Measurements from ENCODE around the gene ZNF333. TPM values are rescaled to one million over a fixed set of nuclear protein-coding genes. Genes with fewer than 3 reads are reported as not detected.
"Not testable (repeated sequence)": the region's sequence is repeated elsewhere in the genome, so short reads cannot be mapped to it uniquely, and the experiment has no call there.

ZNF333 gene
- total RNA-seq, 1 experiment from 2014 or later = 0.84 TPM

DNA sequence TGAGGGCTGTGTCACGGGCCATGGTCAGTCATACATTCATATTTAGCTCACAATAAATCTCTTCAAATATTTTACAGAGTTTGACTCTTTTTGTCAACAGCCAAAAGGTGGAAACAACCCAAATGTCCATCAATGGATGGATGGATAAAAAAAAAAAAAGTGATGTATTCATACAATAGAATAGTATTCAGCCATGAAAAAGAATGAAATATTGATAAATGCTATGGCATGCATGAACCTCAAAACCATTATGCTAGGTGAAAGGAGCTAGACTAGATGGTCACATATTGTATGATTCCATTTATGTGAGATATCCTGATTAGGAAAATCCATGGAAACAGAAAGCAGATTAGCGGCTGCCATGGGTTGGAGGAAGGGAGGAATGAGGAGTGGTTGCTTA lies 72.3 kb downstream of the ZNF333 start:
- in situ Hi-C loops (cut with HindIII; ENCODE audit: low pct_unique_long_range_greater_than_20kb, low sequenced_read_pairs) = no loop called here
- DNase-seq (ENCODE audit: low read depth) = no peak

DNA sequence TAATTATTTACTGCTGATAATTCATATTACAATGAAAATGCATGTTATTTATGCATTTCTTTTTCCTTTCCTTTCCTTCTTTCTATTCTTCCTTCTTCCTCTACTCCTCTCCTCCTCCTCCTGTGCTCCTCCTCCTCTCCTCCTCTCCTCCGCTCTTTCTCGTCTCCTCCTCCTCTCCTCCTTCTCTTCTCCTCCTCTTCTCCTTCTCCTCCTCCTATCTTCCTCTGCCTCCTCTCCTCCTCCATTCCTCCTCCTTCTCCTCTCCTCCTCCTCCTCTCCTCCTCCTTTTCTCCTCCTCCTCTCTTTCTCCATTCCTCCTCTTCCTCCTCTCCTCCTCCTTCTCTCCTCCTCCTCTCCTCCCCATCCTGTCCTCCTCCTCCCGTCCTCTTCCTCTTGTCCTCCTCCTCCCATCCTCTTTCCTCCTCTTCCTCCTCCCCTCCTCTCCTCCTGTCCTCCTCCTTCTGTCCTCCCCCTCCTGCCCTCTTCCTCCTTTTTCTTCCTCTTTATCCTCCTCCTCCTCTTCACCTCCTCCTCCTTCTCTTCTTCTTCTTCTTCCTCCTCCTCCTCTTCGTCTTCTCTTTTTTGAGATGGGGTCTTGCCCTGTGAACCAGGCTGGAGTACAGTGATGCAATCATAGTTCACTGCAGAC lies 73.8 kb downstream of the ZNF333 start:
- in situ Hi-C loops (cut with HindIII; ENCODE audit: low pct_unique_long_range_greater_than_20kb, low sequenced_read_pairs) = no loop called here
- DNase-seq (ENCODE audit: low read depth) = no peak

DNA sequence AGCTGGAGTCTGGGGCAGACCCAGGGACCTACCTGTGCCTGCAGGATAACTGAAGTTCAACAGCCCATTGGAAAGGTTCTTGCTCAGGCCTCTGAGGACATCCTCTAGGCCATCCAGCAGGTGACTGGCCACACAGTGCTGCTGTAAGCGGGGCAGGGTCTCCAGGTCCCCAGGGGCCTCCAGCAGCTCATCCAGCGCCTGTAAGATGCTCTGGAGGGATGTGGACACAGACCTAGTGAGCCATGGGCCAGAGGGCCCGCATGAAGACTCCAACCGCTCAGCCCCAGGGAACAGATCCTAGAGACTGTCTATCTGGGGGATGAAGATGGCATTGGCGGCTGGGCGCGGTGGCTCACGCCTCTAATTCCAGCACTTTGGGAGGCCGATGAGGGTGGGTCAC lies 74.6 kb downstream of the ZNF333 start:
- DNase-seq (ENCODE audit: low read depth) = no peak
- in situ Hi-C loops (cut with HindIII; ENCODE audit: low pct_unique_long_range_greater_than_20kb, low sequenced_read_pairs) = no loop called here

- DNase-seq (ENCODE audit: low read depth); in situ Hi-C loops (cut with HindIII; ENCODE audit: low pct_unique_long_range_greater_than_20kb, low sequenced_read_pairs): not testable (repeated sequence)
These were observed 75.6 kb downstream of the ZNF333 start for GRCh38 chr19:14765403-14765802.

DNA sequence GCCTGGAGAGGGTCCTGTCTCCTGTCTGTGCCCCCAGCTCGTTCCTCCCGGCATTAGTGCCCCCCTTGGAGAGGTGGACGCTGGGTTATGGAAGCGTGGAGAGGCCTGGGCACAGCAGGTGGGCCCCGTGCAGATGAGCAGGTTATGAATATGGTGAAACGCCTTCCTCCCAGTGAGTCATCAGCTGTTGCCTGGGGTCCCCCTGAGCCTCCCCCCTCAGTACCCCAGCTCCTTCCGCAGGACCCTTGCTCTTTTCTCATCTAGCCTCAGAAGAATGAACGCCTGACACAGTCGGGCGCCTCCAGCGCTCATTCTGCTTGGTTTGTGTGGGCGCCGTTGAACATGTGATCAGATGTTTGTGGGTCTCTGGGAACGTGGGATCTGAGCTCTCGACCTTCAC lies 76.0 kb downstream of the ZNF333 start:
- in situ Hi-C loops (cut with HindIII; ENCODE audit: low pct_unique_long_range_greater_than_20kb, low sequenced_read_pairs); DNase-seq (ENCODE audit: low read depth): not testable (repeated sequence)

DNA sequence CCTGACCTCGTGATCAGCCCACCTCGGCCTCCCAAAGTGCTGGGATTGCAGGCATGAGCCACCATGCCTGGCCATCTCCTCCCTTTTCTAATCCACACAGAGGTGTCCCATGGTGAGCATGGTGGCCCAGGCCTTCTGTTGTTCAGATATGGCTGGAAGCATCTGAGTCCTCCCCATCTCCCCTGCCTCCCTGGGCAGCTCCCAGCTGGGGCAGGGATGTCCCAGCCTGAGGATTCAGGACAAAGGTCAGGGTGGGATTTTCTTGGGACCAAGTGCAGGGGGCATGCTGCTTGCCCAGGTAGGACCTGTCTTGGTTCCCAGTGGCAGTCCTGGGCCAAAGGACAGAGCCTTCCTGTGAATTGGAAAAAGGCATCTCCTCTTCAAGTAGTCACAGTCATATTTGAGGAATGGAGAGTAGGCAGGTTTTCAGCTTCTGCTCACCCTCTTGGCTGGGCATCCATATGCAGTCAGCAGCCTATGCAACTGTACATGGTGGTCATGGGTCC lies 77.7 kb downstream of the ZNF333 start:
- in situ Hi-C loops (cut with HindIII; ENCODE audit: low pct_unique_long_range_greater_than_20kb, low sequenced_read_pairs) = no loop called here
- DNase-seq (ENCODE audit: low read depth) = no peak

GRCh38 chr19:14768001-14768400 lies 78.2 kb downstream of the ZNF333 start:
- no peak for DNase-seq (ENCODE audit: low read depth)
- in situ Hi-C loops (cut with HindIII; ENCODE audit: low pct_unique_long_range_greater_than_20kb, low sequenced_read_pairs) = no loop called here

- in situ Hi-C loops (cut with HindIII; ENCODE audit: low pct_unique_long_range_greater_than_20kb, low sequenced_read_pairs) = no loop called here
- DNase-seq (ENCODE audit: low read depth) = no peak
These were observed 79.4 kb downstream of the ZNF333 start for GRCh38 chr19:14769201-14769600.

- no peak for DNase-seq (ENCODE audit: low read depth)
- in situ Hi-C loops (cut with HindIII; ENCODE audit: low pct_unique_long_range_greater_than_20kb, low sequenced_read_pairs) = no loop called here
These were observed 80.3 kb downstream of the ZNF333 start for GRCh38 chr19:14770136-14770535.

GRCh38 chr19:14770944-14771839 lies 81.3 kb downstream of the ZNF333 start:
- DNase-seq (ENCODE audit: low read depth) = no peak
- in situ Hi-C loops (cut with HindIII; ENCODE audit: low pct_unique_long_range_greater_than_20kb, low sequenced_read_pairs) = no loop called here

GRCh38 chr19:14772467-14772866 lies 82.6 kb downstream of the ZNF333 start:
- no peak for DNase-seq (ENCODE audit: low read depth)
- in situ Hi-C loops (cut with HindIII; ENCODE audit: low pct_unique_long_range_greater_than_20kb, low sequenced_read_pairs) = no loop called here

DNA sequence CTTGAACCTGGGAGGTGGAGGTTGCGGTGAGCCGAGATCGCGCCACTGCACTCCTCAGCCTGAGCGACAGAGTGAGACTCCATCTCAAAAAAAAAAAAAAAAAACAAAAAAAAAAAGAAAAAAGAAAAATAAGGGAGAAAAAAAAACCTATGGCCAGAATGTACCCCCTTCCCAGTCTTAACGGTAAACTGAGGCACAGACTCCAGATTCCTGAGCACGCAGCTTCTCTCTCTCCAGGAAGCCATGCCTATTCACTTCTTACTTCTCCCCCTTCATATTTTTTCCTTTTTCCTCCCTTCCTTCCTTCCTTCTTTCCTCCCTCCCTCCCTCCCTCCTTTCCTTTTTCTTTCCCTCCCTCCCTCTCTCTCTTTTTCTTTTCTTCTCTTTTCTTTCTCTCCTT lies 83.1 kb downstream of the ZNF333 start:
- no peak for DNase-seq (ENCODE audit: low read depth)
- in situ Hi-C loops (cut with HindIII; ENCODE audit: low pct_unique_long_range_greater_than_20kb, low sequenced_read_pairs) = no loop called here

GRCh38 chr19:14773722-14774121 lies 83.9 kb downstream of the ZNF333 start:
- in situ Hi-C loops (cut with HindIII; ENCODE audit: low pct_unique_long_range_greater_than_20kb, low sequenced_read_pairs); DNase-seq (ENCODE audit: low read depth): not testable (repeated sequence)

DNA sequence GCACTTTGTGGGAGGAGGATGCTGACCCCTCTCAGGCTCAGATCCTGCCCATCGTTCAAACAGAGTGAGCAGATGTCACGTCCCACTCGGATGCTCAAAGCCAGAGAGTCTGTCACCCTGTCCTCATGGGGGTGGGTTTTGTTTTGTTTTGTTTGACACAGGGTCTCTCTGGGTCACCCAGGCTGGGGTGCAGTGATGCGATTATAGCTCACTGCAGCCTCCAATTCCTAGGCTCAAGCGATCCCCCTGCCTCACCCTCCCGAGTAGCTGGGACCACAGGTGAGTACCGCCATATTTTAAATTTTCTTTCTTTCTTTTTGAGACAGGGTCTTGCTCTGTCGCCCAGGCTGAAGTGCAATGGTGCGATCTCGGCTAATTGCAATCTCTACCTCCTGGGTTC lies 84.5 kb downstream of the ZNF333 start:
- in situ Hi-C loops (cut with HindIII; ENCODE audit: low pct_unique_long_range_greater_than_20kb, low sequenced_read_pairs) = no loop called here
- no peak for DNase-seq (ENCODE audit: low read depth)

- in situ Hi-C loops (cut with HindIII; ENCODE audit: low pct_unique_long_range_greater_than_20kb, low sequenced_read_pairs); DNase-seq (ENCODE audit: low read depth): not testable (repeated sequence)
These were observed 85.5 kb downstream of the ZNF333 start for GRCh38 chr19:14775326-14775725.

DNA sequence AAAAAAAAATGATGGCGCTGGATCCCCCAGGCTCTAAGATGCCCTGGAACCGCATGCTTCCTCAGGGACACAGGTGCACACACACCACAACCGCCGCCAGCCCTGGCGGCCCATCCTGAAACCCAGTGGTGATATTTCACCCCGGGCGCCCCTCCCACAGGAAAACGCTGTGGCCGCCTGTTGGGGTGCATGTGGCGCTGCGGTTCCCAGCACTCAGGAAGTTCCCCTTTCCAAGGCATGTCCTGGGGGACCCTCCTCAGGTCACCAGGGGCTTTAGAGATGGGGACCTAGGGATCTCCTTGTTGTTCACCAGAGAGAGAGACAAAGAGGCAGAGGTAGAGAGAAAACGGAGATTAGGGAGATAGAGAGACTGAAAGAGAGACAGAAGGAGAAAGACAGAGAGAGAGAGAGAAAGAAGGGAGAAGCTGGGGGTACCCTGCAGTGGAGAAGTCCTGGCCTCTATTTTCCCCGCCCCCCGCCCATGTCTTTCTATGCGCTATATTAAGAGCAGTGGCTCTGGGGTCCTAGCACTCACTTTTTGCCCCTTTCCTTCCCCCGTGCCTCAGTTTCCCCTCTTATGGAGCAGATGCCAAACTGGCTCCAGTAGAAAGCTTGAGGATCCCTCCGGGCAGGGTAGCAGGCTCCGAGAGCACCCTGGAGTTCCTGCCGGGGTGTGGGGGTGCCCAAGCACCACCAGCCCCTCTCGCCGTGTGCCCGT lies 86.2 kb downstream of the ZNF333 start:
- in situ Hi-C loops (cut with HindIII; ENCODE audit: low pct_unique_long_range_greater_than_20kb, low sequenced_read_pairs) = no loop called here
- DNase-seq (ENCODE audit: low read depth) = no peak

DNA sequence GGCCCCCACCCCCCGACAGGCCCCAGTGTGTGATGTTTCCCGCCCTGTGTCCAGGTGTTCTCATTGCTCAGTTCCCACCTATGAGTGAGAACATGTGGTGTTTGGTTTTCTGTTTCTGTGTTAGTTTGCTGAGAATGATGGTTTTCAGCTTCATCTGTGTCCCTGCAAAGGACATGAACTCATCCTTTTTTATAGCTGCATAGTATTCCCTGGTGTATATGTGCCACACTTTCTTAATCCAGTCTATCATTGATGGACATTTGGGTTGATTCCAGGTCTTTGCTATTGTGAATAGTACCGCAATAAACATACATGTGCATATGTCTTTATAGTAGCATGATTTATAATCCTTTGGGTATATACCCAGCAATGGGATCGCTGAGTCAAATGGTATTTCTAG lies 87.8 kb downstream of the ZNF333 start:
- DNase-seq (ENCODE audit: low read depth); in situ Hi-C loops (cut with HindIII; ENCODE audit: low pct_unique_long_range_greater_than_20kb, low sequenced_read_pairs): not testable (repeated sequence)

DNA sequence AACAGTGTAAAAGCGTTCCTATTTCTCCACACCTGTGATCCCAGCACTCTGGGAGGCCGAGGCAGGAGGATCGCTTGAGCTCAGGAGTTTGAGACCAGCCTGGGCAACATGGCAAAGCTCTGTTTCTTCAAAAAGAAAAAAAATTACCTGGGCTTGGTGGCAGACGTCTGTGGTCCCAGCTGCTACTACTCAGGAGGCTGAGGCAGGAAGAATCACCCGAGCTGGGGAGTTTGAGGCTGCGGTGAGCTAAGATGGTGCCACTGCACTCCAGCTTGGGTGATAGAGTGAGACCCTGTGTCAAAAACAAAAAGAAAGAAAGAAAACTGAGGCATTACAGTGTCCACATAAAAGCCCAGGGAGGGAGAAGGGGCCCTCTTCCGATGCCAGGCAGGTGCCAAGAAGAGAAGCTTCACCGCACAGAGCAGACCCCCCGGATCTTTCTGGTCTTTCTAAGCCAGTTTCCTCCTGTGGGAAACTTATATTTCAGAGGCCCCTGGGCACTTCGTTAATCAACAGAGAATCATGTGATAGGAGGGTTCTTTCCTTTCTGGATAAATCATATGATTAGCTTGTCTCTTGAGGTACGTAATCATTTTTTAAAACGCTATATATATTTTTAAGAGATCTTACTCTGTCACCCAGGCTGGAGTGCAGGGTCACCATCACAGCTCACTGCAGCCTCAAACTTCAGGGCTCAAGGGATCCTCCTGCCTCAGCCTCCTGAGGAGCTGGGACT lies 88.4 kb downstream of the ZNF333 start, which contains the start of gene ADGRE2:
Gene ADGRE2 (minus strand): TSS at position 451 of the 736 bp plus-strand sequence. CDS start 1,804 bp downstream, outside the sequence.
- in situ Hi-C loops (cut with HindIII; ENCODE audit: low pct_unique_long_range_greater_than_20kb, low sequenced_read_pairs) = not testable (repeated sequence)

More for the DNA sequence above, 88.4 kb downstream of the ZNF333 start, which contains the start of gene ADGRE2:
- DNase-seq (ENCODE audit: low read depth) = not testable (repeated sequence)

Measured in Caki2 (cell line).